Superior temporal gyrus (tissue), 1 donor: ENCODE data around the gene ASPG.

Experiments
- DNase-seq: peaks from one replicate; pipeline ENCODE4 v3.0.0-alpha.2; 2016; ENCODE audit errors: extremely low spot score

The ASPG gene

DNA sequence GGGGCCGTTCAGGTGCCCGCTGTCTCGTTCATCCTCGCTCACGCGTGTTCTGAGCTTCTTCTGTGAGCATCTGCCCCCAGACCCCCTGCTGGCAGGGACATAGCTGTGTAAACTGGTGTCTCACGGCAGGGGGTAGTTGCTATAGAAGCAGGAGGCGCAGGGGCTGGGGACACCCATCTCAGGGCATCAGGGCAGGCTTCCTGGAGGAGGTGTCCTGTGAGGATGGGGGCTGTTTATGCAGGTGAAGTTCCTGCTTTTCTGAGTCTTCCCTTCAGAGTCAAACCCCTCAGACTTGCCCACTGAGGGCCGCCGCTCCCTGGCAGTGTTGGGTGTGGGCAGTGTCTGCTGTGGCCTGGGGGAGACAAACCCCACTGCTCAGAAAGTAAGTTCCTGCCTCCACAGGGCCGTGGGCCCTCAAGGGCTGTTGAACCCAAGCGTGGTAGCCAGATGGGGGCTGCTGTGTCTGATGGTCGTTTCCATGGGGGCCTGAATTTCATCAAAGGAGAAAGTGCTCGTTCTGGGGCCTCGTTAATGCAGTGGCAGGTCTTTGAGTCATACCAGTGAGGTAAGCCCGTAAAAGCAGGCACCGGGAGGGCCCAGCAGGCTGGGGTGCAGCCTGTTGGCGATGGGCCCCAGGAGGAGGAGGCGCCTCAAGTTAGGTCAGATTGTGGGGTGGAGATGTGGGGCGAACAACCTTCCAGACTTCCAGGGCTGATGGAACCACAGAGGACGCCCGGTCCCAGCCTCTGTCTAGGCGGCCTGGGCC is 76.3 kb downstream of the ASPG start:
- DNase-seq, result no peak

DNA sequence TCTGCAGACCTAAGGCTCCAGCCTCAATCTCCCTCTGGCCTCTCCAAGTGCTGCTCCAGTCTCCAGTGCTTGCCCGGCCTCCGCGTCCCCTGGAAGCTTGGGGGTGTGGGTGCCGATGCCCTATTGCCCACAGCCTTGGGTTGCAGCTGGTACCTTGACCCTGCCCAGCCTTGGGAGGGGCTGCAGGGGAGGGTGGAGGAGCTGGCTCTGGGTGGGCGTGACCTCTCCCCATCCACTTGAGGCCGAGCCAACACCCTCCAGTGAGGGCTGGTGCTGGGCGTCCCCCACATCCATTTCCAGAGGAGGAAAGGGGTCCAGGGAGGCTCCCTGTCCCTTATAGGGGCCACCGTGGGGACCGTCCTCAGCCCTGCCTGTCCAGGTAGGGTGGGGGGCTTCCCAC is 77.0 kb downstream of the ASPG start:
- DNase-seq, result no peak

GRCh38 chr14:104163541-104163940 is 78.0 kb downstream of the ASPG start:
- no peak for DNase-seq

DNA sequence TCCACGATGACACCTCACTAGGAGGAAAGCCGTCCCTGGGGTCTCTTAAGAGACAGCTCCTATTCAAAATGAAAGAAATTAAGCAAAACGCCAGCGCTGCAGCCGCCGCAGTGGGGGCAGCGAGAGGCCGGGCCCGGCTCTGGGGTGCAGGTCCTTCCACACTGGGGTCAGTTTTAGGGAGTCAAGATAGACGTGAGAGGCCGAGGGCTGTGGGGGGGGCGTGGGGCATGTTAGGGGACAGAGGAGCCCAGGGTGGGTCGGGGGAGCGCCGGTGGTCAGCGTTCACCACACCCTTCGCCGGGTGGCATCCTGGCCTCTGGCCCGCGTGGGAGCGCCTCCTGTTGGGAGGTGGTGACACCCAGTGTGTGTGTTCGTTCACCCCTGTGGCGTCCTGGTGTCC is 78.5 kb downstream of the ASPG start:
- DNase-seq, result no peak

DNA sequence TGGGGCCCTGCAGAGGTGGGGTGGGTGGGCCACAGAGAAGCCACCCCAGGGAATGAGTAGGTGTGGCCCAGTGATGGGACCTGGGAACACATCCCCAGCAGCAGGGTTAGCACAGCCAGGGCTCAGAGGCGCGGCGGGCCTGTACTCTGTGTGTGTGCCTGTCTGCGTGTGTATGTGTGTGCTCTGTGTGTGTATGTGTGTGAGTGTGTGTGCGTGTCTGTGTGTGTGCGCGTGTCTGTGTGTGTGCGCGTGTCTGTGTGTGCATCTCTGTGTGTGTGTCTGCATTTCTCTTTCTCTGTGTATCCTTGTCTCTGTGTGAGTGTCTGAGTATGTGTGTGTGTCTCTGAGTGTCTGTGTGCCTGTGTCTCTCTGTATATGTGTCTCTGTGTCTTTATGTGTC is 79.0 kb downstream of the ASPG start:
- no peak for DNase-seq
